Measurements from ENCODE around the gene MACROD1.

The MACROD1 gene

DNA sequence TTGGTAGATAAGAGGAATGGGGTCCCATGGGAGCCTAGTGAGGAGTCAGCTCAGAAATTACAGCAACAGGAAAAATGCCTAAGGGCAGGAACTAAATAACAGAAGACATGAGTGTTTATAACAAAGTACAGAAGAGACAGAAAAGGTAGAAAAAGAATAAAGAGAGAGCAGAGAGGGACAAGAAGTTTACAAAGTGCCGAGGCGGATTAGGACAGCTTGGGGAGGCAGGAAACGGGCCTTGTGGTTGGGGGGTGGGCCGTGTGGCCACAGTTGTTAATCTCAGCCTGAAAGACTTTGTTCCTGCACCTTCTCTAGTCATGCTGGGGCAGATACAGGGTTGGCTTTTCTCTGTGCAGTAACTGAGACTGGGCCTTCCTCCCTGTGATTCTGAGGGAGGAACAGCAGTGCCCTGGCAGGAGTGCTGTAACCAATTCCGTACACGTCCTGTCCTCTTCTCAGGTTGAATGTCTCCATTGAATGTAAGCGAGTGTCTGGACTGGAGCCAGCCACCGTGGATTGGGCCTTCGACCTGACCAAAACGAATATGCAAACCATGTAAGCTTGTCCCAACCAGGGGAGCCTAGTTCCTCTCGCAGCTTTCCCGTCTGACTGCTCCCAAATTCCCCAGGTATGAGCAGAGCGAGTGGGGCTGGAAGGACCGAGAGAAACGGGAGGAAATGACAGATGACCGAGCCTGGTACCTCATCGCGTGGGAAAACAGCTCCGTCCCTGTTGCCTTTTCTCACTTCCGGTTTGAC lies 214.0 kb downstream of the MACROD1 start:
- DNase-seq (ENCODE audit: low read depth): no peak
- TF ChIP-seq, protein P1, sequence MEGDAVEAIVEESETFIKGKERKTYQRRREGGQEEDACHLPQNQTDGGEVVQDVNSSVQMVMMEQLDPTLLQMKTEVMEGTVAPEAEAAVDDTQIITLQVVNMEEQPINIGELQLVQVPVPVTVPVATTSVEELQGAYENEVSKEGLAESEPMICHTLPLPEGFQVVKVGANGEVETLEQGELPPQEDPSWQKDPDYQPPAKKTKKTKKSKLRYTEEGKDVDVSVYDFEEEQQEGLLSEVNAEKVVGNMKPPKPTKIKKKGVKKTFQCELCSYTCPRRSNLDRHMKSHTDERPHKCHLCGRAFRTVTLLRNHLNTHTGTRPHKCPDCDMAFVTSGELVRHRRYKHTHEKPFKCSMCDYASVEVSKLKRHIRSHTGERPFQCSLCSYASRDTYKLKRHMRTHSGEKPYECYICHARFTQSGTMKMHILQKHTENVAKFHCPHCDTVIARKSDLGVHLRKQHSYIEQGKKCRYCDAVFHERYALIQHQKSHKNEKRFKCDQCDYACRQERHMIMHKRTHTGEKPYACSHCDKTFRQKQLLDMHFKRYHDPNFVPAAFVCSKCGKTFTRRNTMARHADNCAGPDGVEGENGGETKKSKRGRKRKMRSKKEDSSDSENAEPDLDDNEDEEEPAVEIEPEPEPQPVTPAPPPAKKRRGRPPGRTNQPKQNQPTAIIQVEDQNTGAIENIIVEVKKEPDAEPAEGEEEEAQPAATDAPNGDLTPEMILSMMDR (IDR thresholded peaks at IDR 0.05; ENCODE audit: low read depth, low read length, missing control alignments): no peak
- H3K4me3 ChIP-seq (ENCODE audit: low read depth, low read length): no peak overlapping the region
- in situ Hi-C loops (cut with HindIII; ENCODE audit: low sequenced_read_pairs): no loop called here
